SK-N-MC (cell line): ENCODE data around the gene GSTM5.

Experiments
- EZH2 ChIP-seq: fragments of 200-600 bp; sonication (generic); IDR thresholded peaks from one replicate; pipeline ENCODE4 v1.6.1; 2017; ENCODE audit warnings: antibody characterized with exemption
- POLR2AphosphoS5 ChIP-seq: IDR thresholded peaks from 2 replicates; pipeline ENCODE4 v1.6.1; 2012; ENCODE audit warnings: mild to moderate bottlenecking, low read depth, low read length, borderline replicate concordance

DNA sequence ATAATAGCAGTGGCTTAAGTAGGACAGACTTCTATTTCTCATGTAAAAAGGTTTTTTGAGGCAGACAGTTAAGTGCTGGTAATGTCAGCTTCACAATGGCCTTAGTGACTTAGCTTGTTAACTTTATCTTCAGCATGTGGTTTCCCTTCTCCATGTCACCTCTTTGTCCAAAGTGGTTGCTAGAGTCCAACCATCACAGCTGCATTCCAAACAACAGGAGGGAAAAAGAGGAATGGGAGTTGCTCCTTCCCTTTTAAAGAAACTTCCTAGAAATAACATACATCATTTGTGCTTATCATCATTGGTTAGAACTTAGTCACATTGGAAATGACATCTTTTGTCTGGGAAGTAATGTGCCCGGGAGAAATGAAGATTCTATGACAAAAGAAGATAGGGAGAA lies 9.9 kb downstream of the GSTM5 start:
- TF ChIP-seq EZH2: no peak
- no peak for TF ChIP-seq POLR2AphosphoS5
